Stimulated activated naive CD8-positive, alpha-beta T cell treated with anti-CD3 and anti-CD28 coated beads, Interleukin-15, amount 100 ng/mL, for 72 hours (primary cell): ENCODE measurements around the gene PSMA3.

Experiments used
- ATAC-seq: fragments of 150-1000 bp; cut with Tn5 transposase; 2 replicates; pipeline ENCODE4 v1.10.0; 2021; ENCODE audit warnings: mild to moderate bottlenecking, moderate library complexity
- DNase-seq, 2 donors: peaks; one replicate each; pipeline ENCODE4 v3.0.0; 2021 to 2022
- H3K27ac Mint-ChIP-seq, 2 donors: one replicate each; pipeline ENCODE4 v1.8.0; 2022; ENCODE audit warnings: mild to moderate bottlenecking in 2 of 2, mixed read lengths in 2 of 2, moderate library complexity in 2 of 2
- H3K27me3 Mint-ChIP-seq: one replicate; pipeline ENCODE4 v1.8.0; 2022; ENCODE audit warnings: mixed read lengths
- H3K4me1 Mint-ChIP-seq: one replicate; pipeline ENCODE4 v1.8.0; 2022; ENCODE audit warnings: mild to moderate bottlenecking, mixed read lengths
- H3K4me3 Mint-ChIP-seq, 2 donors: one replicate each; pipeline ENCODE4 v1.8.0; 2022; ENCODE audit warnings: mild to moderate bottlenecking in 2 of 2, mixed read lengths in 2 of 2, moderate library complexity in 1 of 2
- H3K9me3 Mint-ChIP-seq, 2 donors: one replicate each; pipeline ENCODE4 v1.8.0; 2022; ENCODE audit warnings: mixed read lengths in 2 of 2

PSMA3 gene

DNA sequence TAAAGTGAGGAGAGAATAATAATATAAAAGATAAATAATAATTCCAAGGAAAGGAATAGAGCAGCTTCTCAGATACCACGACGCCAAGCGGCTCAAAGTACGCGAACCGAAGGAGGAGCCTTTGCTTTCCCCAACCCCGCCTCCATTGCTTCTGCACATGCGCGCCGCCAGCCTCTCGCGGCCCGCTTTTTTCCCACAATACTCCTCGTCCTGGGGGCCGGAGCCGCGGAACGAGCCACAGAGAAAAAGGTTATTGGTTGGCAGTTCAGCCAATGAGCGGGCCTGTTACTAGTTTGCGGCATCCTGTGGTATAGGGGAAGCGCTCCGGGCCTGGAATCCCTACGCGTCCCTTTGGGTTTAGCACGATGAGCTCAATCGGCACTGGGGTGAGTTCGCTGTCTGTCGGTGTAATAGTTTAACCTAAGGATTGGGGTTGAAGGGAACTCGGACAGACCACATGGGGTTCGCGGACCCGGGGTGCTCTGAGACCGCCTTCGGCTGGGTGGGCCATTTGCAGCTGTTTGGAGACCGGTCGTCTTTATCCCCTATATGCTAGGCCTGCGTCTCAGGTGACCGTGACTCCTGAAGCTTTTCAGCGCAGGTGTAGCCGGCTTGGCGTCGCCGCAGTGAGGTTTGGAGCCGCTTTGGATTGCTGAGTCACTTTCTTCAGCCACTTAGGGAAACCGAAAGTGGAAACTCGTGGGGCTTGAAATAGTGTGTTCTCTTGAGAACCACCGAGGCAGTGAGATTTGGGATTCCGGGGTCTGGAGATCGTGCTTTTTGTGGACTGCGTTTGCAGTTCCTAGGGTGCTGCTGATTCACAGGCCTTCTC lies at the start of gene PSMA3:
Gene PSMA3 (plus strand): TSS at position 288 of the 832 bp plus-strand sequence. CDS start 78 bp downstream, at position 366.
- H3K27me3 Mint-ChIP-seq, result no peaks in the 10 kb centered on the region
- peak within 1 kb of the TSS; percentile 98 to 99 for H3K27ac Mint-ChIP-seq
- peak; percentile 95 to 98 for DNase-seq
- ATAC-seq, result peak; percentile 97
- H3K9me3 Mint-ChIP-seq, result no peaks in the 10 kb centered on the region
- H3K4me1 Mint-ChIP-seq, result peaks cover 44% of the 10 kb centered on the region
- H3K4me3 Mint-ChIP-seq, result peak within 1 kb of the TSS; percentile 88 to 99

- no peak for DNase-seq
- Mint-ChIP-seq H3K4me1 (peaks cover 32% of the 10 kb centered on the region), H3K9me3 (no peaks in the 10 kb centered on the region), H3K27me3 (no peaks in the 10 kb centered on the region), H3K27ac (no peak overlapping the region), H3K4me3 (no peak overlapping the region)
- no peak for ATAC-seq
Observed at GRCh38 chr14:58196198-58196597, 48.4 kb upstream of the PSMA3 start.

GRCh38 chr14:58198086-58198485 lies 46.6 kb upstream of the PSMA3 start:
- Mint-ChIP-seq H3K9me3 (no peaks in the 10 kb centered on the region), H3K27ac (peak overlapping the region in 1 of 2 donors; percentile 22), H3K4me1 (peaks cover 42% of the 10 kb centered on the region), H3K27me3 (no peaks in the 10 kb centered on the region), H3K4me3 (no peak overlapping the region)
- DNase-seq (no peak), ATAC-seq (no peak)

DNA sequence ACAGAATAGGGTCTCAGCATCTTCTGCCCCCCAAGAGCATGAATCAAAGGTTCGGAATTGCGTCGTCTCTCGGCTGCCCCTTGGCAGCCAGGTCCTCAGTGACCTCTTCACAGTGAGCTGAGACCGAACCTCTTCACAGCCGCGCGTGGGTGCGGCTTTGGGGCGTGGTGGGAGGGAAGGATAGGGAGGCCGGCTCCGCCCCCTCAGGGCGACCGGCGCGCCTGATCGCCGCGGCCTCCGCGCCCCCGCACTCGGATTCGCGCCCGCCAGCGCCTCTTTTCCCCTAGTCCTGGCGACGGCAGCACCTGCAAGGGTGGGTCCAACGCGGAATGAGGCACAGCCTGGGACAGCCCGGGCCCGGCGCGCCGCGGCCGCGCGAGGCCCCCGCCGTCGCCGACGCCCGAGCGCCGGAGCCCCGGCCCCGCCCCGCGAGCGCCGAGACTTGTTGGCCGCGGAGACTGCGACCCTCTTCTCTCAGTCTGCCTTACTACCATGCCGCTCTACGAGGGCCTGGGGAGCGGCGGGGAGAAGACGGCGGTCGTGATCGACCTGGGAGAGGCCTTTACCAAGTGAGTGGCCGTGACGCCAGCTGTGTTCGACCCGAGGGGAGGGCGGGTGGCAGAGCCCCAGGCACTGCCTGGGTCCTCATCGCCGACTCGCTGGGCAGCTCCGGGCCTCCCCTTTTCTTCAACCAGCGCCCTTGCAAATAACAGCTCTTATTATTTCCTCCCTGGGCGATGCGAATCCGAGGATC lies 44.7 kb upstream of the PSMA3 start, which contains the start of gene ACTR10:
Gene ACTR10 (plus strand): TSS at position 424 of the 754 bp plus-strand sequence. CDS start 69 bp downstream, at position 493.
- peak; percentile 93 to 94 for DNase-seq
- Mint-ChIP-seq H3K4me1 (peaks cover 42% of the 10 kb centered on the region), H3K27me3 (no peaks in the 10 kb centered on the region), H3K9me3 (no peaks in the 10 kb centered on the region), H3K27ac (peak within 1 kb of the TSS; percentile 96 to 99), H3K4me3 (peak within 1 kb of the TSS; percentile 95 to 97)
- ATAC-seq, result peak; percentile 97

- peaks cover 42% of the 10 kb centered on the region for H3K4me1 Mint-ChIP-seq
- peak; percentile 18 for ATAC-seq
- no peaks in the 10 kb centered on the region for H3K9me3 Mint-ChIP-seq
- DNase-seq, result no peak
- peak overlapping the region; percentile 96 to 99 for H3K27ac Mint-ChIP-seq
- H3K27me3 Mint-ChIP-seq, result no peaks in the 10 kb centered on the region
- peak overlapping the region; percentile 95 to 97 for H3K4me3 Mint-ChIP-seq
Observed at GRCh38 chr14:58200480-58200841, 44.2 kb upstream of the PSMA3 start.

GRCh38 chr14:58200846-58201245 lies 43.8 kb upstream of the PSMA3 start:
- no peaks in the 10 kb centered on the region for H3K27me3 Mint-ChIP-seq
- peaks cover 38% of the 10 kb centered on the region for H3K4me1 Mint-ChIP-seq
- H3K9me3 Mint-ChIP-seq, result no peaks in the 10 kb centered on the region
- H3K4me3 Mint-ChIP-seq, result peak overlapping the region; percentile 95 to 97
- ATAC-seq, result no peak
- H3K27ac Mint-ChIP-seq, result peak overlapping the region; percentile 96 to 99
- no peak for DNase-seq

- no peak overlapping the region for H3K4me3 Mint-ChIP-seq
- no peak overlapping the region for H3K27ac Mint-ChIP-seq
- no peaks in the 10 kb centered on the region for H3K9me3 Mint-ChIP-seq
- H3K27me3 Mint-ChIP-seq, result no peaks in the 10 kb centered on the region
- no peaks in the 10 kb centered on the region for H3K4me1 Mint-ChIP-seq
- no peak for ATAC-seq
- no peak for DNase-seq
Observed at GRCh38 chr14:58213176-58213575, 31.5 kb upstream of the PSMA3 start.

GRCh38 chr14:58215191-58215914 lies 29.3 kb upstream of the PSMA3 start:
- Mint-ChIP-seq H3K4me3 (no peak overlapping the region), H3K9me3 (no peaks in the 10 kb centered on the region), H3K27ac (no peak overlapping the region), H3K27me3 (no peaks in the 10 kb centered on the region), H3K4me1 (no peaks in the 10 kb centered on the region)
- no peak for DNase-seq
- no peak for ATAC-seq

DNA sequence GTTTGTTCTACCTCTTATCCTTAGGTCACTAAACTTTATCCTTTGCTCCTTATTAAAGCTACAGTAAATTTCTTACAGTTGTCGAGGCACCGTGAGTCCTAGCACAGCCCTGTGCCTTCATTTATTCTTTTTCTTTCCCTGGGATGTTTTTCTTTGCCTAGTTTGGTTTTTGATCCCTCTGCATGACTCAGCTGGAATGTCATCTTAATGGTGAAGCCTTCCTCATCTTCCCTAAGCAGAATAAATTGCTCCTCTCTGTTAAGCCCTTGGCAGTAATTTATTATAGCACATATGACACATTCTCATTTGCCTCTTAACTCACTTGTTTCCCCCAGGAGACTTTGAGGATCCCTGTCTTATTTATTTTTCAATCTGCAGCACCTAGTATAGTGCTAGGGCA lies 28.1 kb upstream of the PSMA3 start:
- Mint-ChIP-seq H3K27me3 (no peaks in the 10 kb centered on the region), H3K4me1 (no peaks in the 10 kb centered on the region), H3K4me3 (no peak overlapping the region), H3K27ac (no peak overlapping the region), H3K9me3 (no peaks in the 10 kb centered on the region)
- ATAC-seq (no peak), DNase-seq (no peak)

DNA sequence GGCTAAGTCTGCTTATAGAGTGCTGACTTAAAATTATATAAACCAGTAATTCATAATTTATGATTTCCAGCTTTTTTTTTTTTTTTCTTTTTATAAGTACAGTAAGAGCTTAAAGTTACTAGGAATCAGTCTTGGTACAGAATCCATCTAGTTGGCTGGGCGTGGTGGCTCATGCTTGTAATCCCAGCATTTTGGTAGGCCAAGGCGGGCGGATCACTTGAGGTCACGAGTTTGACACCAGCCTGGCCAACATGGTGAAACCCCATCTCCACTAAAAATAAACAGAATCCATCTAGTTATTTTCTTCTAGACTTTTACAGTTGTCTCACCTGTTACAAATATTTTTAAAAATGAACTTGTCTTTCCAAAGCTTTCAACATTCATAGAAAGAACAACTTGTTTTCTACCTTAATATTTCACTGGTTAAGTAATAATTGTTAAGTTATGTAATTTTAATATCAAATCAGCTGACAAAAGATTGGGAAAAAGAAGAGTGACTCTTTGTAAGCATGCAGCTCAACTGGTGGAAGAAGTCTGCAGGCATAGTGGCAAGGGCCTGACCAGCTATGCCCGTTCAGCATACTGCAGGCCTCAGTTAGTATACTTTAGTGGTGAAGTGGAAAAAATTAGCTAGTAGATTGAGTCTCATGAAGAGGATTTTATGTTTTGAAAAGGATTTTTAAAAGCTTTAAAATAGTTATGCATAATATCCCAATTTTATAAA lies 17.4 kb upstream of the PSMA3 start:
- Mint-ChIP-seq H3K4me1 (no peaks in the 10 kb centered on the region), H3K4me3 (no peak overlapping the region), H3K9me3 (no peaks in the 10 kb centered on the region), H3K27me3 (no peaks in the 10 kb centered on the region), H3K27ac (no peak overlapping the region)
- ATAC-seq, result no peak
- no peak for DNase-seq

- Mint-ChIP-seq H3K27me3 (no peaks in the 10 kb centered on the region), H3K4me3 (no peak overlapping the region), H3K27ac (no peak overlapping the region), H3K9me3 (no peaks in the 10 kb centered on the region), H3K4me1 (peaks cover 17% of the 10 kb centered on the region)
- ATAC-seq (peak; percentile 35), DNase-seq (no peak)
Observed at GRCh38 chr14:58238252-58239243, 6.1 kb upstream of the PSMA3 start.

- ATAC-seq (peak; percentile 50), DNase-seq (peak; percentile 72 to 78)
- Mint-ChIP-seq H3K4me3 (no peak overlapping the region), H3K9me3 (no peaks in the 10 kb centered on the region), H3K4me1 (peaks cover 20% of the 10 kb centered on the region), H3K27ac (peak overlapping the region in 1 of 2 donors; percentile 83), H3K27me3 (no peaks in the 10 kb centered on the region)
Observed at GRCh38 chr14:58239244-58240195, 5.1 kb upstream of the PSMA3 start.
